K562 (cell line): Measurements from ENCODE around the gene PHKB. TPM values are rescaled to one million over a fixed set of nuclear protein-coding genes. Genes with fewer than 3 reads are reported as not detected.

ENCODE experiments used
- ASH1L ChIP-seq: fragments of 450-650 bp; IDR thresholded peaks from 2 replicates; pipeline ENCODE4 v1.6.1; 2018; ENCODE audit warnings: borderline replicate concordance, mild to moderate bottlenecking, low read depth; ENCODE audit not compliant: partially characterized antibody
- BCOR ChIP-seq: fragments of 450-650 bp; IDR thresholded peaks from 2 replicates; pipeline ENCODE4 v1.6.1; 2016
- KLF1 ChIP-seq: fragments of 450-650 bp; IDR thresholded peaks from 2 replicates; pipeline ENCODE4 v1.6.1; 2016; ENCODE audit warnings: missing genetic modification characterization, missing compliant biosample characterization
- NBN ChIP-seq: fragments of 450-650 bp; IDR thresholded peaks from 2 replicates; pipeline ENCODE4 v1.6.1; 2016; ENCODE audit warnings: low read depth, mild to moderate bottlenecking
- NCOA2 ChIP-seq, 2 experiments: fragments of 450-650 bp; IDR thresholded peaks; 2 replicates each; pipeline ENCODE4 v1.6.1; 2018; ENCODE audit warnings: mild to moderate bottlenecking in 2 of 2, moderate library complexity in 1 of 2; ENCODE audit not compliant: partially characterized antibody in 2 of 2
- TCF7 ChIP-seq: sonication (generic); IDR thresholded peaks from 2 replicates; pipeline ENCODE4 v1.6.1; 2016; ENCODE audit warnings: antibody characterized with exemption, borderline replicate concordance
- TCFL5 ChIP-seq: fragments of 250-450 bp; sonication (Bioruptor Pico); conservative IDR thresholded peaks from 2 replicates; pipeline ENCODE4 v1.6.1; 2021; ENCODE audit warnings: mild to moderate bottlenecking, moderate library complexity, matching md5 sums
- ZKSCAN3 ChIP-seq: fragments of 250-450 bp; sonication (Bioruptor Pico); IDR thresholded peaks from 2 replicates; pipeline ENCODE4 v1.4.0; 2020
- ZNF239 ChIP-seq: fragments of 250-450 bp; sonication (Bioruptor Pico); IDR thresholded peaks from 2 replicates; pipeline ENCODE4 v1.4.0; 2020; ENCODE audit warnings: mild to moderate bottlenecking
- polyA plus RNA-seq, 8 experiments: library from polyadenylated mRNA; depleted of rRNA in 4 of 8; stranded (reverse) in 5 of 8; unstranded in 3 of 8; fragments of >200 nt; fragmentation: Nextera tagmentation in 2 of 8; fragmentation: Illumina TruSeq in 1 of 8; extraction: Ambion mirVana in 2 of 8; extraction: Trizol in 1 of 8; gene quantifications; 2 replicates each; pipeline versions ENCODE4 v1.2.1 to v1.2.3, GENCODE V29; 2011 to 2014; ENCODE audit warnings: inconsistent platforms in 1 of 8, missing spikeins in 1 of 8
- total RNA-seq, 7 experiments: library from RNA; depleted of rRNA in 6 of 7; stranded (reverse); fragments of >200 nt in 6 of 7; fragmentation: Illumina TruSeq in 2 of 7; extraction: Trizol in 2 of 7; gene quantifications; 2 replicates each; pipeline versions ENCODE4 v1.2.1 to v1.2.3, GENCODE V29; 2011 to 2021; ENCODE audit warnings: low replicate concordance in 1 of 7
- TF ChIP-seq, protein P1 (sequence below): fragments of 200-800 bp; sonication (Bioruptor generic); IDR thresholded peaks from 2 replicates; pipeline ENCODE4 v1.6.1; 2016; ENCODE audit warnings: missing genetic modification characterization, missing compliant biosample characterization
- TF ChIP-seq, protein P2 (sequence below): fragments of 250-450 bp; sonication (Bioruptor Pico); IDR thresholded peaks from 2 replicates; pipeline ENCODE4 v1.8.0; 2022; ENCODE audit warnings: inconsistent platforms
- TF ChIP-seq, protein P3 (sequence below), 2 experiments: fragments of 450-650 bp in 1 of 2; IDR thresholded peaks; 2 replicates each; pipeline ENCODE4 v1.6.1; 2011 to 2017; ENCODE audit warnings: low read depth in 2 of 2, antibody characterized with exemption in 1 of 2, borderline replicate concordance in 1 of 2, low read length in 1 of 2, mild to moderate bottlenecking in 1 of 2, mixed read lengths in 1 of 2; ENCODE audit not compliant: control insufficient read depth in 1 of 2
- TF ChIP-seq, protein P4 (sequence below): fragments of 450-650 bp; IDR thresholded peaks from 2 replicates; pipeline ENCODE4 v1.6.1; 2016; ENCODE audit warnings: borderline replicate concordance

PHKB gene
- total and polyA plus RNA-seq, 9 of the 15 experiments (the other 6 are each of a cell fraction or from before 2014, with no cell fraction given): 24.7 to 92.3 (median 67.0) TPM

DNA sequence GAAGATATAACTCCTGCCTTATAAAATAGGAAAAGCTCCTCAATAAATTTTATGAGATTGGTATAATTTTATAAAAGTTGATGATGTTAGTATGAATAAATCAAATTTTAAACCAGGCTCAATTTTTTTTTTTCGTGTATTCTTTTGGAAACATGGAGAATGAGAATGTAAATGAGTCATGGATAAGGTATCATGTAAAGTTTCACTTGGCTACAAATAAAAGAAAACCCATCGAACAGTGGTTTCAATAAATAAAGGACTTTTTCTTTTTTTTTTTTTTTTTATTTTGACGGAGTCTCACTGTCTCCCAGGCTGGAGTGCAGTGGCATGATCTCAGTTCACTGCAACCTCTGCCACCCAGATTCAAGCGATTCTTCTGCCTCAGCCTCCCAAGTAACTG is 67.3 kb downstream of the PHKB start (continued):
- TF ChIP-seq, protein P1, sequence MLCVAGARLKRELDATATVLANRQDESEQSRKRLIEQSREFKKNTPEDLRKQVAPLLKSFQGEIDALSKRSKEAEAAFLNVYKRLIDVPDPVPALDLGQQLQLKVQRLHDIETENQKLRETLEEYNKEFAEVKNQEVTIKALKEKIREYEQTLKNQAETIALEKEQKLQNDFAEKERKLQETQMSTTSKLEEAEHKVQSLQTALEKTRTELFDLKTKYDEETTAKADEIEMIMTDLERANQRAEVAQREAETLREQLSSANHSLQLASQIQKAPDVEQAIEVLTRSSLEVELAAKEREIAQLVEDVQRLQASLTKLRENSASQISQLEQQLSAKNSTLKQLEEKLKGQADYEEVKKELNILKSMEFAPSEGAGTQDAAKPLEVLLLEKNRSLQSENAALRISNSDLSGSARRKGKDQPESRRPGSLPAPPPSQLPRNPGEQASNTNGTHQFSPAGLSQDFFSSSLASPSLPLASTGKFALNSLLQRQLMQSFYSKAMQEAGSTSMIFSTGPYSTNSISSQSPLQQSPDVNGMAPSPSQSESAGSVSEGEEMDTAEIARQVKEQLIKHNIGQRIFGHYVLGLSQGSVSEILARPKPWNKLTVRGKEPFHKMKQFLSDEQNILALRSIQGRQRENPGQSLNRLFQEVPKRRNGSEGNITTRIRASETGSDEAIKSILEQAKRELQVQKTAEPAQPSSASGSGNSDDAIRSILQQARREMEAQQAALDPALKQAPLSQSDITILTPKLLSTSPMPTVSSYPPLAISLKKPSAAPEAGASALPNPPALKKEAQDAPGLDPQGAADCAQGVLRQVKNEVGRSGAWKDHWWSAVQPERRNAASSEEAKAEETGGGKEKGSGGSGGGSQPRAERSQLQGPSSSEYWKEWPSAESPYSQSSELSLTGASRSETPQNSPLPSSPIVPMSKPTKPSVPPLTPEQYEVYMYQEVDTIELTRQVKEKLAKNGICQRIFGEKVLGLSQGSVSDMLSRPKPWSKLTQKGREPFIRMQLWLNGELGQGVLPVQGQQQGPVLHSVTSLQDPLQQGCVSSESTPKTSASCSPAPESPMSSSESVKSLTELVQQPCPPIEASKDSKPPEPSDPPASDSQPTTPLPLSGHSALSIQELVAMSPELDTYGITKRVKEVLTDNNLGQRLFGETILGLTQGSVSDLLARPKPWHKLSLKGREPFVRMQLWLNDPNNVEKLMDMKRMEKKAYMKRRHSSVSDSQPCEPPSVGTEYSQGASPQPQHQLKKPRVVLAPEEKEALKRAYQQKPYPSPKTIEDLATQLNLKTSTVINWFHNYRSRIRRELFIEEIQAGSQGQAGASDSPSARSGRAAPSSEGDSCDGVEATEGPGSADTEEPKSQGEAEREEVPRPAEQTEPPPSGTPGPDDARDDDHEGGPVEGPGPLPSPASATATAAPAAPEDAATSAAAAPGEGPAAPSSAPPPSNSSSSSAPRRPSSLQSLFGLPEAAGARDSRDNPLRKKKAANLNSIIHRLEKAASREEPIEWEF (CRISPR knock-in tag): no peak
- TF ChIP-seq, protein P2, sequence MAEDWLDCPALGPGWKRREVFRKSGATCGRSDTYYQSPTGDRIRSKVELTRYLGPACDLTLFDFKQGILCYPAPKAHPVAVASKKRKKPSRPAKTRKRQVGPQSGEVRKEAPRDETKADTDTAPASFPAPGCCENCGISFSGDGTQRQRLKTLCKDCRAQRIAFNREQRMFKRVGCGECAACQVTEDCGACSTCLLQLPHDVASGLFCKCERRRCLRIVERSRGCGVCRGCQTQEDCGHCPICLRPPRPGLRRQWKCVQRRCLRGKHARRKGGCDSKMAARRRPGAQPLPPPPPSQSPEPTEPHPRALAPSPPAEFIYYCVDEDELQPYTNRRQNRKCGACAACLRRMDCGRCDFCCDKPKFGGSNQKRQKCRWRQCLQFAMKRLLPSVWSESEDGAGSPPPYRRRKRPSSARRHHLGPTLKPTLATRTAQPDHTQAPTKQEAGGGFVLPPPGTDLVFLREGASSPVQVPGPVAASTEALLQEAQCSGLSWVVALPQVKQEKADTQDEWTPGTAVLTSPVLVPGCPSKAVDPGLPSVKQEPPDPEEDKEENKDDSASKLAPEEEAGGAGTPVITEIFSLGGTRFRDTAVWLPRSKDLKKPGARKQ (CRISPR knock-in tag): no peak
- TF ChIP-seq BCOR (no peak), NCOA2 (IDR thresholded peaks at IDR 0.05; ENCODE audit: partially characterized antibody in 2 of 2) (no peak), ZNF239 (CRISPR knock-in tag) (no peak), TCFL5 (CRISPR knock-in tag) (no peak), ASH1L (no peak), NBN (no peak), TCF7 (no peak), KLF1 (tag) (no peak), ZKSCAN3 (CRISPR knock-in tag) (no peak)
- TF ChIP-seq, protein P3, sequence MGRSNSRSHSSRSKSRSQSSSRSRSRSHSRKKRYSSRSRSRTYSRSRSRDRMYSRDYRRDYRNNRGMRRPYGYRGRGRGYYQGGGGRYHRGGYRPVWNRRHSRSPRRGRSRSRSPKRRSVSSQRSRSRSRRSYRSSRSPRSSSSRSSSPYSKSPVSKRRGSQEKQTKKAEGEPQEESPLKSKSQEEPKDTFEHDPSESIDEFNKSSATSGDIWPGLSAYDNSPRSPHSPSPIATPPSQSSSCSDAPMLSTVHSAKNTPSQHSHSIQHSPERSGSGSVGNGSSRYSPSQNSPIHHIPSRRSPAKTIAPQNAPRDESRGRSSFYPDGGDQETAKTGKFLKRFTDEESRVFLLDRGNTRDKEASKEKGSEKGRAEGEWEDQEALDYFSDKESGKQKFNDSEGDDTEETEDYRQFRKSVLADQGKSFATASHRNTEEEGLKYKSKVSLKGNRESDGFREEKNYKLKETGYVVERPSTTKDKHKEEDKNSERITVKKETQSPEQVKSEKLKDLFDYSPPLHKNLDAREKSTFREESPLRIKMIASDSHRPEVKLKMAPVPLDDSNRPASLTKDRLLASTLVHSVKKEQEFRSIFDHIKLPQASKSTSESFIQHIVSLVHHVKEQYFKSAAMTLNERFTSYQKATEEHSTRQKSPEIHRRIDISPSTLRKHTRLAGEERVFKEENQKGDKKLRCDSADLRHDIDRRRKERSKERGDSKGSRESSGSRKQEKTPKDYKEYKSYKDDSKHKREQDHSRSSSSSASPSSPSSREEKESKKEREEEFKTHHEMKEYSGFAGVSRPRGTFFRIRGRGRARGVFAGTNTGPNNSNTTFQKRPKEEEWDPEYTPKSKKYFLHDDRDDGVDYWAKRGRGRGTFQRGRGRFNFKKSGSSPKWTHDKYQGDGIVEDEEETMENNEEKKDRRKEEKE (IDR thresholded peaks at IDR 0.05; ENCODE audit: borderline replicate concordance in 1 of 2, control insufficient read depth in 1 of 2, low read depth in 2 of 2, low read length in 1 of 2): no peak
- TF ChIP-seq, protein P4, sequence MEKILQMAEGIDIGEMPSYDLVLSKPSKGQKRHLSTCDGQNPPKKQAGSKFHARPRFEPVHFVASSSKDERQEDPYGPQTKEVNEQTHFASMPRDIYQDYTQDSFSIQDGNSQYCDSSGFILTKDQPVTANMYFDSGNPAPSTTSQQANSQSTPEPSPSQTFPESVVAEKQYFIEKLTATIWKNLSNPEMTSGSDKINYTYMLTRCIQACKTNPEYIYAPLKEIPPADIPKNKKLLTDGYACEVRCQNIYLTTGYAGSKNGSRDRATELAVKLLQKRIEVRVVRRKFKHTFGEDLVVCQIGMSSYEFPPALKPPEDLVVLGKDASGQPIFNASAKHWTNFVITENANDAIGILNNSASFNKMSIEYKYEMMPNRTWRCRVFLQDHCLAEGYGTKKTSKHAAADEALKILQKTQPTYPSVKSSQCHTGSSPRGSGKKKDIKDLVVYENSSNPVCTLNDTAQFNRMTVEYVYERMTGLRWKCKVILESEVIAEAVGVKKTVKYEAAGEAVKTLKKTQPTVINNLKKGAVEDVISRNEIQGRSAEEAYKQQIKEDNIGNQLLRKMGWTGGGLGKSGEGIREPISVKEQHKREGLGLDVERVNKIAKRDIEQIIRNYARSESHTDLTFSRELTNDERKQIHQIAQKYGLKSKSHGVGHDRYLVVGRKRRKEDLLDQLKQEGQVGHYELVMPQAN: no peak
